Measurements from ENCODE around the gene P2RY8.
"Not testable (repeated sequence)": the region's sequence is repeated elsewhere in the genome, so short reads cannot be mapped to it uniquely, and the experiment has no call there.

The P2RY8 gene

DNA sequence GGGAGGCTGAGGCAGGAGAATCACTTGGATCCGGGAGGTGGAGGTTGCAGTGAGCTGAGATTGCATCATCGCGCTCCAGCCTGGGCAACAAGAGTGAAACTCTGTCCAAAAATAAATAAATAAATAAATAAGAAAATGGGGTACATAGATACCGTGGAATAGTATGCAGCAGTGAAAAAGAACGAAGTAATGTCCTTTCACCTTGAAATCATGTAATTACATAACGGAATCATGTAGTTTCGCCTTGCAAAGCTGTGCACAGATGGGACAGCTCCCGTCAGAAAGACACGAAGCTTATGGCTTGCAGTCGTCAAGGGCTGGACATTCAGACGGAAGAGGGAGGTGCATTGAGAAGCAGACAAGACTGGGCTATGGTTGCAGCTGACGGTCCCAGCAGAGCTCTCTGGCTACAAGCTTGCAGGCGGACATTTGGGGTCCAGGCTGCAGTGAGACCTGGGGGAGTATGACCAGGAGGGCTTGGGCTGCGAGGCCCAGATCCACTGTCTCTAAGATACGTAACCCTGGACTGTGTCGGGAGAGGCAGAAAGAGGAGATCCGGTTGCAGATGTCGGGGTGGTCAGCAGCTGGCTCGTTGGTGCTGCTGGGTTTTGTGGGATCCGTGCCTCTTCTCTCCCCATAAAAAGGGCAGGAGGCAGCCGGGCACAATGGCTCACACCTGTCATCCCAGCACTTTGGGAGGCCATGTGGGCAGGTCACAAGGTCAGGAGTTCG lies 6.2 kb upstream of the P2RY8 start:
- no peak for DNase-seq (ENCODE audit: low spot score)

DNA sequence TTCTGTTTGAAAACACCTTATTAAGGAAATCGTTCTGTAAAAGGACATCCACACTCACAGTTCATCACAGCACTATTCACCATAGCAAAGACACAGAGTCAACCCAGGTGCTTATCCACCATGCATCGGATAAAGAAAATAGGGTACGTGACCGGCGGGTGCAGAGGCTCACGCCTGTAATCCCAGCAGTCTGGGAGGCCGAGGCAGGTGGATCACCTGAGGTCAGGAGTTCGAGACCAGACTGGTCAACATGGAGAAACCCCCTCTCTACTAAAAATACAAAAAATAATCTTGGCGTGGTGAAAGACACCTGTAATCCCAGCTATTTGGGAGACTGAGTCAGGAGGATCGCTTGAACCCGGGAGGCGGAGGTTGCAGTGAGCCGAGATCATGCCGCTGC lies 2.2 kb upstream of the P2RY8 start:
- DNase-seq (ENCODE audit: low spot score), result not testable (repeated sequence)

DNA sequence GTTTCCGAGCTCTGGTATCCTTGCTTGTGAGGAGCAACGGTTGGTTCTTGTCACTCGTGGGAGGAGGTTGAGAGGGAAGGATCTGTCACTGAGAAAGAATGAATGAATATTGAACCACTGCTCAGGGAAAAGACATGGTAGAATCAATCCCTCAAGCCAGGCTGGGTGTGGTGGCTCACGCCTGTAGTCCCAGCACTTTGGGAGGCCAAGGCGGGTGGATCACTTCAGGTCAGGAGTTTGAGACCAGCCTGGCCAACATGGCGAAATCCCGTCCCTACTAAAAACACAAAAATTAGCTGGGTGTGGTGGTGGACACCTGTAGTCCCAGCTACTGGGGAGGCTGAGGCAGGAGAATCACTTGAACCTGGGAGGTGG lies 718 bp upstream of the P2RY8 start:
- DNase-seq (ENCODE audit: low spot score), result not testable (repeated sequence)

DNA sequence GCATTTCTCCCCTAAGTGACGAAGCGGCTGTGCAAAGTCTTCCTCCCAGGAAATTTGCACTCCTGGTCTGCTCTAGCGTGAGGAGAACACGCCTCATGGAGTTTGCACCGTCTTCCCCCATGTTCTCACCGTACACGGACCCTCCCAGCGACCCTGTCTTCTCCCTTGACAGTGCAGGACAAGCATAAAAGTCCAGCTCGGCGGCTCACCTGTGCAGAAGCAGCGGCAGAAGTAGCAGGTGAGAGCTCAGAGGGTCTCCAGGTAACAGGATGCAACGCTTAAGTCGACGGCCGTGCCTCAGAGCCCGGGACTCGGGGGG lies 314 bp downstream of the P2RY8 start:
- DNase-seq (ENCODE audit: low spot score), result no peak

DNA sequence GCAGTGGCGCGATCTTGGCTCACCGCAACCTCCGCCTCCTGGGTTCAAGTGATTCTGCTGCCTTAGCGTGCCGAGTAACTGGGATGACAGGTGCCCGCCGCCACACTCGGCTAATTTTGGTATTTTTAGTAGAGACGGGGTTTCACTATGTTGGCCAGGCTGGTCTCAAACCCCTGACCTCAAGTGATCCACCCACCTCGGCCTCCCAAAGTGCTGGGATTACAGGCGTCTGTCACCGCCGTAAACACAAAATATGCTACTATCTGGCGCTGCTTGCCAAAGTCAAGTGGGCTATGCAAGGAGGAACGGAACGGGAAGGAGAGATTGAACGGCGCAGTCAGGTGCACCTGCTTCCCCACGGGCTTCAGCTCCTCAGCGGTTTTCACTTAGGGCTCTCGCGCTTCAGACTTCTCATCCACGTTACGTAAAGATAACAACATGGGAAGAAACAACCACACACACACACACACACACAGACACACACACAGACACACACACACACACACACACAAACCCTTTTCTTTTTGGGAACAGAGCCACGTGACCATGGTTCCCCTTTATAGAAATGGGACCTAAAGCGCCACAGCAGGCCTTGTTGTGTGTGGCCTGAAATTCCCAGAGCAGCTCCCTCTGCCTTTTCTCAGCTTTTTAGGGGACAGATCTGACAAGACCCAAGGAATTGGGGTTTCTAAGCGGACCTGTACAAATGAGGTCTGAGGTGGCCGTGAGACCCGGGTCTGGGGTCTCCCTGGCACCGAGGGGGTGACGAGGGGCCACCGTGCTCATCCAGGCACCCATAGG lies 1.5 kb downstream of the P2RY8 start:
- no peak for DNase-seq (ENCODE audit: low spot score)

DNA sequence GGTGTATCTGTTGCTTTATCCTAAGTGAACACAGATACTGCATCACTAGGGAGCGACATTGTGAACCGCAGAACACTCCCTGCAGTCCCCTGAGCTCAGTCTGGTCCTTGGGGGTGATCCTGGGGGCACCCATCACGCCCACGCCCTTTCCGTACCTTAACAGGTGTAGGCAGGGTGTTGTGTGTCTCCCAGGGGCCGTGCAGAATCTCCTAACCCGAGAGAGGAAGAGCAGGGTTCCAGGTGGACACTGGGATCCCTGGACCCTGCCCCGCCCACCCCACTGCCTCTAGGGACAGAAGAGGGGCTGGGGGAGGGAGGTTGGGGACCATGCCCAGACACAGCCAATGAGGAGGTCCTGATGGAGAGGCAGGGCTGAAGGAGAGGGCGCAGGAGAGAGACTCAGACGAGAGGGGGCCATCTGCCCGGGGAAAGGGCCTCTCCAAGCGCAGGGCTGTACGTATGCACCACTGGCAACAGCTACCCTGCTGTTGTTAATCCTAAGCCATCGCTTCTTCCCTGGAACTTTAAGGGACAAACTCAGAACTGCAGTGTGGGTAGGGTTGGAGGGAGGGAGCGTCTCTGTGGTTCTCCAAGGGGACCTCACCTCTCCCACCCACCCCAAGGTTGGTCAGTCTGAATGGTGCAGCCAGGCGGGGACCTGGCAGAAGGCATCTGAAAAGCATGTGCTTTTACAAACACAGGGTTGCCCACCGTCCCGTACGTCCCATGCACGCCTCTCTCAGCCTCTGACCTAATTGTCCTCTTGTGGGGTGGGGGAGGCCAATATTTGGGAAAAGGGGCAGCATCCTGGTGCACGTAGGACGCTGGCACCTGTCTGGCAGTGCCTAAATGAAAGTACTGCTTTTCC lies 2.5 kb downstream of the P2RY8 start:
- DNase-seq (ENCODE audit: low spot score), result peak; percentile 47

DNA sequence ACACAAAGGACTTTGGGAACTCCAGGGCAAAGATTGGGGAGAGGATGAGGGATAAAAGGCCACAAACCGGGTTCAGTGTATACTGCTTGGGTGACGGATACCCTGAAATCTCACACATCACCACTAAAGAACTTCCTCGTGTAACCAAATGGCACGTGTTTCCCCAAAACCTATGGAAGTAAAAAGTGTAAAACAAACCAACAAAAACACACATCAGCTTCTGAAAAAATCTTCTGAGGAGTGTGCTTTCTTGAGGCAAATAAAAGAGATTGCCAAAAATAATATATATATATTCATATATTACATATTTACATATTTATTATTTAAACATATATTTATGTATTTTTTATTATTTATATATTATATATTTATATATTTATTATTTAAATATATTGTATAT lies 3.9 kb downstream of the P2RY8 start:
- no peak for DNase-seq (ENCODE audit: low spot score)

DNA sequence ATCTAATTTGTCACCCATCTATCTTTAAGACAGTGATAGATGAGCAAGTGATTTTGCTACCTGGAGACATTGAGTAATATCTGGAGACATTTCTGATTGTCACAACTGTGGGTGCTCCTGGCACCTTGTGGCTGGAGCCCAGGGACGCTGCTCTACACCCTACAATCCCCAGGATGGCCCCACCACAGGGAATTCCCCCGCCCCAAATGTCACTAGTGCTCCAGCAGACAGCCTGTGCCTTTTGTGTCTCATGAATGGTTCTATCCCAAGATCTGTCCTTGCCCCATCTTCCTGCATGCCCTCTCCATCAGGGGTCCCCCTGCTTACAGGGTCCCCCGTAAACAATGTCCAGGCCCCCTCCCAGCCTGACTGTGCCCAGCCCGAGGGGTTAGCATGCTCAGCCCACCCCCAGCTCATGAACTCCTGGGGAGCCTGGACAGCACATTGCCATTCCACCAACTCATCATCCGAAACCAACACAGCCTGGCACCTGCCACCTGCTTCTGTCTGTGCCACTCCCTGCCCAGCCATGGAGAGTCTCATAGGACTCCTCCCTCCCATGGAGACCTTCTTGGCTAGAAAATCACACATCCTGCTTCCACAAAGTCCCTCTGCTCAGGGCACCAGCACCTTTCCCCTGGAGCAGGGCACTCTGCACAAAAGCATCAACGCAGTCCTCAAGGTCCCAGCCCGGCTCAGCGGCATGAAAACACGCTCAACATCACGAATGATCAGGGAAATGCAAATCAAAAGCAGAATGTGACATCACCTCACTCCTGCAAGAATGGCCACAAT lies 5.7 kb downstream of the P2RY8 start:
- no peak for DNase-seq (ENCODE audit: low spot score)

DNA sequence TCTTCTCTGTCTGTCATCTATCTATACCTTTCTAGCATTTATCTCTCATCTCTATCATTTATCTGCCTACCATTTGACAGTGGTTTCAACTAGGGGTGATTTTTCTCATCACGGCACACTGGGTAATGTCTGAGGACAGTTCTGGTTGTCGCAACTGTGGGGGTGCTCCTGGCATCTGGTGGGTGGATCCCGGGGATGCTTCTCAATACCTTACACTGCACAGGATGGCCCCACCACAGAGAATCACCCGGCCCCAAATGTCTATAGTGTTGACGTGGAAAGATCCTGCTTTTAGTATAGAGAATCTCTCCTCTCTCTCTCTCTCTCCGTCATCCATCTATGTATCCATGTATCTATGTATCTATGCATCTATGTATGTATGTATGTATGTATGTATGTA lies 7.2 kb downstream of the P2RY8 start:
- DNase-seq (ENCODE audit: low spot score), result no peak

DNA sequence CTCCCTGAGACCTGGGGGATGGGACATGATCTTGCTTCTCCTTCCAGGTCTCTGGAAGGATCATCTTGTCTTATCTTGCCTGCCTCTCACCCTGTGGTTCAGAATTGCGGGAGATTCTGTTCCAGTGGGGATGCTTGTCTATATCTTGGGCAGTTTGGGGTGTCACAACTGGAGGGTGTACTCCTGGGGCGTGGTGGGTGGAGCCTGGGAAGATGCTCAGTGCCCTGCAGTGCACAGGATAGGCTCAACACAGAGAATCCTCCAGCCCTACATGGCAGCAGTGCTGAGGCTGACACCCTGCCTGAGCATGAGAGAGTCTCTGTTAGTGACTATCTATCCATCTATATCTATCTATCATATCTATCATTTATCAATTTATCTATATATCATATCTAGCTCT lies 7.7 kb downstream of the P2RY8 start:
- no peak for DNase-seq (ENCODE audit: low spot score)

DNA sequence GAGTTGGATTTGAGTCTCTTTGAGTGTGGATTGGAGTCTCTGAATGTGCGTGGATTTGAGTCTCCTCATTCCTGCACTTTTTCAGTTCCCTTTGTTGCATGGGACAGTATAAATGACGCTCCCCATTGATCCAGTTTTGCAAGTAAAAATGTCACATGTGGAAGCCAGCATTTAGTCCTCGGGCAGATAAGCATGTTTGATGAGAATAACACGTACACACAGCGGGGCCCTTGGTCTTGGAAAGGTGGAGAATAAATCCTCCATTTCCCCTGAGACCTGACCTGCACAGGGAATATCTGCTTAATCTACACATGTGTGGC lies 8.1 kb downstream of the P2RY8 start:
- no peak for DNase-seq (ENCODE audit: low spot score)

DNA sequence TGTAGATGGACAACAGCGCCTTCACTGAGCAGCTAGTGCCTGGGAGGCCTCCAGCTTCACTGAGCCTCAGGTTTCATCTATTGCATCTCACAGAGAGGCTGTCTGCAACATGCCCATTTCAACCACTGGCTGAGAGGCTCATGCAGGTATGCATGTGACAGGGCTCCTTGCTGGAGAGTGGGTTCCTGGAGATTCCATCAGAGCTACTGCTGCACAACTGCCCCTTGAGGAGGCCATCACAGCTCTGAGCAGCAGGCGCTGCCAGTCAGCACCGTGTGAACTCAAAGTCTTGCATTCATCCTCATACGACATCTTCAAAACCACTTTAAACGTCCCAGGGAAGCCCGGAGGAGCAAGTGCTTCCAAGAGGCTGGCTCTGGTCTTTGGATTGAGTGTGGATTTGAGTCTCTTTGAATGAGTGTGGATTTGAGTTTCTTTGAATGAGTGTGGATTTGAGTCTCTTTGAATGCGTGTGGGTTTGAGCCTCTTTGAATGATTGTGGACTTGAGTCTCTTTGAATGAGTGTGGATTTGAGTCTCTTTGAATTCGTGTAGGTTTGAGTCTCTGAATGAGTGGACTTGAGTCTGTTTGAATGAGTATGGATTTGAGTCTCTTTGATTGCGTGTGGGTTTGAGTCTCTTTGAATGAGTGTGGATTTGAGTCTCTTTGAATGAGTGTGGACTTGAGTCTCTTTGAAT lies 8.7 kb downstream of the P2RY8 start:
- no peak for DNase-seq (ENCODE audit: low spot score)

DNA sequence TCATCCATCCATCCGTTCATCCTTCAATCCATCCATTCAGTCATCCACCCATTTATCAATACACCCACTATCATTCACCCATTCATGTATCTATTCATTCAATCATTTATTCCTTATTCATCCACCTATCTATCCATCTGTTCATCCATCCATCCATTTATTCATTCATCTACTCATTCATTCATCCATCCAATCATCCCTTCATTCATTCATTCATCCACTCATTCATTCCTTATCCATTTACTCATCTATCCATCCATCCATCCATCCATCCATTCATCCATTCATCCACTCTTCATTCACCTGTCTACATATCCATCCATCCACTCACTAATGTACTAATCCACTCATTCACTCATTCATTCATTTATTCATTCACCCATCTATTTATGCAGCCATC lies 9.5 kb downstream of the P2RY8 start:
- DNase-seq (ENCODE audit: low spot score), result no peak

DNA sequence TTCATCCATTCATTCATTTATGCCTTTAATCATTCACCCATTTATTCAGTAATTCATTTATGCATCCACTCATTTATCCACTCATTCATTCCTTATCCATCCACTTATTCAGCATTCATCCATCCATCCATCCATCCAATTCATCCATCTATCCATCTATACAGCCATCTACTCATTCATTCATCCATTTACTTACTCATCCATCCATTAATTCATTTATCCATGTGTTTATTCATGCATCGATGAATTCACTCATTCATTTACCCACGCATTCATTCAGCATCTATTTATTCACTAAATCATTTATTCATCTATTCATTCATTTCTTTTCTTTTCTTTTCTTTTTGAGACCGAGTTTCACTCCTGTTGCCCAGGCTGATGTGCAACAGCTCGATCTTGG lies 10.4 kb downstream of the P2RY8 start:
- DNase-seq (ENCODE audit: low spot score), result no peak

DNA sequence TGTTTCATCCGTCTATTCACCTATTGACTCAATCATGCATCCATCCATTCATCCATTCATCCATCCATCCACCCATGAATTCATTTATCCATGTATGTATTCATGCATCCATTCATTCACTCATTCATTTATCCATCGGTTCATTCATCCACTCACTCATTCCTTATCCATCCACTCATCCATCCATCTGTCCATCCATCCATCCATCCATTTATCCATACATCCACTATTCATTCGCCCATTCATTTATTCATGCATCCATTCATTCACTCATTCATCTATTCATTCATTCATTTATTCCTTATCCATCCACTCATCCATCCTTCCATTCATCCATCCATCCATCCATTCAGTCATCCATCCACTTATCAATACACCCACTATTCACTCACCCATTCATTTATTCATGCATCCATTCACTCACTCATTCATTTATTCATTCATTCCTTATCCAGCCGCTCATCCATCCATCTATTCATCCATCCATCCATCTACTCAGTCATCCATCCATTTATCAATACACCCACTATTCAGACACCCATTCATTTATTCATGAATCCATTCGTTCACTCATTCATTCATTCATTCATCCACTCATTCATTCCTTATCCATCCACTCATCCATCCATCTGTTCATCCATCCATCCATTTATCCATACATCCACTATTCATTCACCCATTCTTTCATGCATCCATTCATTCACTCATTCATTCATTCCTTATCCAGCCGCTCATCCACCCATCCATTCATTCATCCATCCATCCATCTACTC lies 11.2 kb downstream of the P2RY8 start:
- DNase-seq (ENCODE audit: low spot score), result no peak

DNA sequence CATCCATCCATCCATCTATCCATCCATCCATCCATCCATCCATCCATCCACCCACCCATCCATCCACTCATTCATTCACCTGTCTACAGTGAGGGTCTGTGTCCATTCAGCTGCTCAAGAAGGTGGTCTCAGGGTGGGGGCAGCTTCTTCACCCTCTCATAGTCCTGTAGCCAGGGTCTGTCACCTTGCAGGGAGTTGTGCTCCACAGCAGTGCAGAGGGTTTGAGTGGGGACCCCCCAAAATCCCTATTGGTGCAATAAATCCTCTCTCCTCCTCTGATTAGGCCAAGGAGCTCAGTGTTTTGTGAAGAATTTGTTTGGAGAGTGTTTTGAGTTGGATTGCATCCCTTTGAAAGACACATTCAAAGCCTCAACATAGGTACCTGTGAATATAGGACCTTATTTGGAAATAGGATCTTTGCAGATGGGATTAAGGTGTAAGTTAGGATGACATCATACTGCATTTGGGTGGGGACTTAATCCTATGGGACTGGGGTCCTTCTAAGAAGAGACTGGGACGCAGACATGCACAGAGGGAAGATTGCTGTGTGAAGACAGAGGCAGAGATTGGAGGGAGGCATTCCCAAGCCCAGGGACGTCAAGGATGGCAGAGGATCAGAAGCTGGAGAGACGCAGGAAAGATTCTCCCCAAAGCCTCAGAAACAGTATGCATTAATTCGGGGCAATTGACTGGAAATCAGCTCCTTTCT lies 12.0 kb downstream of the P2RY8 start:
- no peak for DNase-seq (ENCODE audit: low spot score)

DNA sequence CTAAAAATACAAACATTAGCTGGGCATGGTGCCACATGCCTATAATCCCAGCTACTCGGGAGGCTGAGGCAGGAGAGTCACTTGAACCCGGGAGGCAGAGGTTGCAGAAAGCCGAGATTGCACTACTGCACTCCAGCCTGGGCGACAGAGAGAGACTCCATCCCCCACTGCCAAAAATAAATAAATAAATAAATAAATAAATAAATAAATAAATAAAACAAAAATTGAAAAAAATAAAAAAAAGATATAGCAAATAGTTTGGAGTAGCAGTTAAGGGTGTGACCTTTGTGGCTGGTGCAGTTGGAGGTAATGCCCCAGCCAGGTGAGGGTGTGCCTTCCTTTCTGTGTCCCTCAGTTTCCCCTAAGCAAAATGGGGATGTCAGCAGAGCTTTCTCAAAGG lies 14.1 kb downstream of the P2RY8 start:
- DNase-seq (ENCODE audit: low spot score), result not testable (repeated sequence)

DNA sequence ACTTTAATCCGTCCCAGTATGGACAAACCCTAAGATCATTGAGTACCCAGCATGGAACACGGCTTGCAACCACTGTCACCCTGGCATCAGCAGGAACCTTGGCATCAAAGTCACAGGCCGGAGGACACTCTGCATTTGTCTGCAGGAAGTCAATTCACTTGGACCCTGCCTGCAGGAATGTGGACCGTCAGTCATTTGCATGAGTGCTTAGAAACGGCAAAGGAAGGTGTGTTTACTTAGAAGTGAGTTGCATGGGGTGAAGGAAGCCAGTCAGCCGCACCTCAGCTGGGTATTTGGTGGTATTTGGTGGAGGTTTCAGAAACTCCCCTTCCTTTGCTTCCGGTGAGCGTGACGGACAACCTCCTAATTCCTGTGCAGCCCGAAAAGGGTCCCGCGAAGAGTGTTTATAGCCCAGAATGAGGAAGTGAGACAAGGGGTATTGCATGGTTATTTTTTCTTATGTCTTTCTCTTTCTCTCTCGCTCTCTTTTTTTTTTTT lies 15.5 kb downstream of the P2RY8 start:
- DNase-seq (ENCODE audit: low spot score), result peak; percentile 48

DNA sequence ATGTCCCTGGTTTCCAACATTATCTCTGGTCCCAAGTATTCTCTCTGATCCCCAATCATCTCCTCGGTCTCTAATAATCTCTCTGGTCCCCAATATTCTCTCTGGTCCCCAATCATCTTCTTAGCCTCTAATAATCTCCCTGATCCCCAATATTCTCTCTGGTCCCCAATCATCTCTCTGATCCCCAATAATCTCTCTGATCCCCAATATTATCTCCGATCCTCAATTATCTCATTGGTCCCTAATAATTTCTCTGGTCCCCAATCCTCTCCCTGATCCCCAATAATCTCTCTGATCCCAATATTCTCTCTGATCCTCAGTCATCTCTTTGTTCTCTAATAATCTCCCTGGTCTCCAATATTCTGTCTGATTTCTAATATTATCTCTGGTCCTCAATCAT lies 16.6 kb downstream of the P2RY8 start:
- no peak for DNase-seq (ENCODE audit: low spot score)

DNA sequence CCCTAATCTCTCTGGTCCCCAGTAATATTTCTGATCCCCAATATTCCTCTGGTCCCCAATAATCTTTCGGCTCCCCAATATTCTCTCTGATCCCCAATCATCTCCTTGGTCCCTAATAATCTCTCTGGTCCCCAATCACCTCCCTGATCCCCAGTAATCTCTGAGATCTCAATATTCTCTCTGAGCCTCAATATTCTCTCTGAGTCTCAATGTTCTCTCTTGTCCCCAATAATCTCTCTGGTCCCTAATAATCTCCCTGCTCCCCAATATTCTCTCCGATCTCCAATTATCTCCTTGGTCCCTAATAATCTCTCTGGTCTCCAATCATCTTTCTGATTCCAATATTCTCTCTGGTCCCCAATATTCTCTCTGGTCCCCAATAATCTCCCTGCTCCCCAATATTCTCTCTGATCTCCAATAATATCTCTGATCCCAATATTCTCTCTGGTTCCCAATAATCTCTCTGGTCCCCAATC lies 17.9 kb downstream of the P2RY8 start:
- DNase-seq (ENCODE audit: low spot score), result no peak

Measured in iPS-NIHi11 (cell line).